ENCODE measurements around the gene FAM81A. TPM values are rescaled to one million over a fixed set of nuclear protein-coding genes. Genes with fewer than 3 reads are reported as not detected.

FAM81A gene
- total and polyA plus RNA-seq, 11 donors, result 0.91 to 4.6 (median 3.2) TPM

- no peak for TF ChIP-seq CTCF (IDR thresholded peaks at IDR 0.05)
- no peak for TF ChIP-seq POLR2A (IDR thresholded peaks at IDR 0.05)
- DNase-seq (no peak), ATAC-seq (no peak)
- no peaks in the 10 kb centered on the region for H3K36me3 ChIP-seq
- intact Hi-C loops (cut with DNase I), result loop anchor here in 3 of 10 donors (10.0 kb wide), 3 partner anchors 86 to 646 kb away; no protein-coding TSS in a partner anchor
- H3K27me3 ChIP-seq, result no peaks in the 10 kb centered on the region
- 87 to 92% (median 88%) methylated on average over 3 of the region's 3 CpGs for WGBS, 4 donors
- H3K9me3 ChIP-seq, result no peaks in the 10 kb centered on the region
- no peak overlapping the region for H3K27ac ChIP-seq
- no peaks in the 10 kb centered on the region for H3K4me1 ChIP-seq
- H3K4me3 ChIP-seq, result no peak overlapping the region
Observed at GRCh38 chr15:59538494-59538893, 100.5 kb downstream of the FAM81A start.

GRCh38 chr15:59539799-59540198 lies 101.8 kb downstream of the FAM81A start:
- ATAC-seq, result no peak
- DNase-seq, result no peak
- no peak overlapping the region for H3K27ac ChIP-seq
- H3K36me3 ChIP-seq, result no peaks in the 10 kb centered on the region
- no peaks in the 10 kb centered on the region for H3K27me3 ChIP-seq
- 54 to 59% (median 58%) methylated on average over 3 of the region's 3 CpGs; no CpG with 5 or more reads in 1 of the 4 donors for WGBS, 4 donors
- H3K4me3 ChIP-seq, result no peak overlapping the region
- H3K4me1 ChIP-seq, result no peaks in the 10 kb centered on the region
- intact Hi-C loops (cut with DNase I), result loop anchor here in 4 of 10 donors (10.0 kb wide), 3 partner anchors 85 to 645 kb away; no protein-coding TSS in a partner anchor
- TF ChIP-seq CTCF (IDR thresholded peaks at IDR 0.05) (no peak), POLR2A (IDR thresholded peaks at IDR 0.05) (no peak)
- no peaks in the 10 kb centered on the region for H3K9me3 ChIP-seq

- H3K27ac ChIP-seq, result no peak overlapping the region
- H3K4me3 ChIP-seq, result no peak overlapping the region
- no peaks in the 10 kb centered on the region for H3K4me1 ChIP-seq
- H3K9me3 ChIP-seq, result no peaks in the 10 kb centered on the region
- no peak for DNase-seq
- no peaks in the 10 kb centered on the region for H3K36me3 ChIP-seq
- intact Hi-C loops (cut with DNase I), result loop anchor here in 1 of 10 donors (10.0 kb wide), 1 partner anchor 84 kb away; no protein-coding TSS in a partner anchor
- WGBS, 4 donors, result 67 to 86% (median 86%) methylated on average over 3 of the region's 3 CpGs
- TF ChIP-seq POLR2A (IDR thresholded peaks at IDR 0.05) (no peak), CTCF (IDR thresholded peaks at IDR 0.05) (no peak)
- H3K27me3 ChIP-seq, result peaks cover 0 to 4% (median 0%) of the 10 kb centered on the region in 9 donors
- no peak for ATAC-seq
Observed at GRCh38 chr15:59540654-59541053, 102.7 kb downstream of the FAM81A start.

GRCh38 chr15:59541750-59542149 lies 103.8 kb downstream of the FAM81A start:
- H3K4me1 ChIP-seq, result no peaks in the 10 kb centered on the region
- H3K4me3 ChIP-seq, result no peak overlapping the region
- intact Hi-C loops (cut with DNase I), result loop anchor here in 1 of 10 donors (10.0 kb wide), 1 partner anchor 83 kb away; no protein-coding TSS in a partner anchor
- H3K36me3 ChIP-seq, result no peaks in the 10 kb centered on the region
- no peaks in the 10 kb centered on the region for H3K9me3 ChIP-seq
- TF ChIP-seq CTCF (IDR thresholded peaks at IDR 0.05) (no peak), POLR2A (IDR thresholded peaks at IDR 0.05) (no peak)
- WGBS, 4 donors, result 78 to 82% (median 80%) methylated on average over 7 to 8 of the region's 8 CpGs
- DNase-seq (no peak), ATAC-seq (no peak)
- H3K27me3 ChIP-seq, result peaks cover 0 to 9% (median 0%) of the 10 kb centered on the region in 9 donors
- no peak overlapping the region for H3K27ac ChIP-seq

Measured in heart left ventricle (tissue), 16 donors.